ENCODE data around the gene NEDD4L. TPM values are rescaled to one million over a fixed set of nuclear protein-coding genes. Genes with fewer than 3 reads are reported as not detected.

The NEDD4L gene
- total and polyA plus RNA-seq, 2 experiments from 2014 or later, result 36.2 to 72.3 TPM

DNA sequence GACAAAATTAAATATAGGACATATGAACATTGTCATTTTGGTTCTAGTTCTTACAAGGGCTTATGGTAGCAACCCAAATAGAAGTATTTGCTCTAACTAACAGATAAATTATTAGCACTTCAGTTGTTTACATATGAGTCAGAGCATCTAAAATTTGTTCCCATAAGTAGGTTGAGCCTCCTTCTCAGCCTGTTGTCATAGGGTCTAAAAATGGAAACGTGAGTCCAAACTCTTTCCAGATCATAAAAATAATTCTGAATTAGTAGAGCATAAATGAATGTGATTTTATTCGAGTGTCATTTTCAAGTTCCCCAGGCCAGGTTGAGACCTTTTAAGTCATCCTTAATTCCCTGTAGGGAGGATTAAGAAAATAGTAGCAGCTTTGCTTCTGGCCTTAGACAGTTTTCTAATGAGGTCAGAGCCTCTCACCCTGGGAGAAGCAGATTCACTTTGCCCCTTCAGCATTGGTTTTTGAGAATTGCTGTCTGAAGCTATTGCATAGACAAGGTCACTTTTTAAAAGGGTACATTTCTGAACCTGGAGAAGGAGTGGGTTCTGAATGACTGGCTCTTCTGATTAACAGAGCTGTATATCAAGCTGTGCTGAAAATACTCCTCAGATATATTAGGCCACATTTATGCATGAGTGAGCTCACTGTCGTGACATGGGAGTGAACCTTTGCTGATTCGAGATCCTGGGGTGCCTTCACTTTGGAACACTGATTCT, 164.3 kb downstream of the NEDD4L start:
- H3K36me3 Mint-ChIP-seq (ENCODE audit: low read depth), result no peaks in the 10 kb centered on the region
- no peaks in the 10 kb centered on the region for H3F3A ChIP-seq (replicated peaks; ENCODE audit: low read depth)
- no peak overlapping the region for H2AFZ ChIP-seq
- no peaks in the 10 kb centered on the region; the same call in 1 of the 2 replicates for H4K20me1 ChIP-seq (replicated peaks; ENCODE audit: insufficient read depth)
- H3K4me2 ChIP-seq, result no peak overlapping the region
- H3K27ac ChIP-seq (ENCODE audit: low read depth), result no peak overlapping the region; the same call in 1 of the 2 replicates
- H3K4me1 Mint-ChIP-seq, result peaks cover 39% of the 10 kb centered on the region
- ATAC-seq (no peak), DNase-seq (ENCODE audit: low spot score) (no peak)
- no peaks in the 10 kb centered on the region for H3K9me3 Mint-ChIP-seq
- H3K27me3 Mint-ChIP-seq (ENCODE audit: insufficient read depth, low read depth, poor library complexity), result no peaks in the 10 kb centered on the region
- H3K4me3 ChIP-seq, result no peak overlapping the region
- peaks cover 17% of the 10 kb centered on the region for H3K4me1 ChIP-seq (ENCODE audit: insufficient read depth)
- peaks cover 86% of the 10 kb centered on the region for H3K79me2 ChIP-seq (replicated peaks; ENCODE audit: insufficient read depth)
- H3K36me3 ChIP-seq (ENCODE audit: insufficient read depth), result no peaks in the 10 kb centered on the region
- no peaks in the 10 kb centered on the region for H3K9me2 ChIP-seq (ENCODE audit: insufficient read depth)
- H3K4me3 Mint-ChIP-seq, result no peak overlapping the region
- H3K27ac Mint-ChIP-seq, result no peak overlapping the region
- H3K27me3 ChIP-seq (ENCODE audit: insufficient read depth), result no peaks in the 10 kb centered on the region
- TF ChIP-seq ZNF462 (CRISPR knock-in tag; IDR thresholded peaks at IDR 0.05), result no peak

GRCh38 chr18:58209326-58209725, 165.3 kb downstream of the NEDD4L start:
- Histone ChIP-seq H3K4me1 (ENCODE audit: insufficient read depth) (peaks cover 25% of the 10 kb centered on the region), H3K4me2 (no peak overlapping the region), H3K79me2 (replicated peaks; ENCODE audit: insufficient read depth) (peaks cover 86% of the 10 kb centered on the region), H3K9me2 (ENCODE audit: insufficient read depth) (no peaks in the 10 kb centered on the region), H2AFZ (no peak overlapping the region), H3F3A (replicated peaks; ENCODE audit: low read depth) (no peaks in the 10 kb centered on the region), H3K36me3 (ENCODE audit: insufficient read depth) (no peaks in the 10 kb centered on the region), H4K20me1 (replicated peaks; ENCODE audit: insufficient read depth) (no peaks in the 10 kb centered on the region; the same call in 1 of the 2 replicates), H3K27me3 (ENCODE audit: insufficient read depth) (no peaks in the 10 kb centered on the region), H3K4me3 (no peak overlapping the region), H3K27ac (ENCODE audit: low read depth) (no peak overlapping the region)
- no peak overlapping the region for H3K27ac Mint-ChIP-seq
- no peaks in the 10 kb centered on the region for H3K36me3 Mint-ChIP-seq (ENCODE audit: low read depth)
- ATAC-seq (no peak), DNase-seq (ENCODE audit: low spot score) (no peak)
- no peaks in the 10 kb centered on the region for H3K9me3 Mint-ChIP-seq
- no peak overlapping the region; the same call in 2 of the 3 replicates for H3K4me3 Mint-ChIP-seq
- H3K4me1 Mint-ChIP-seq, result peaks cover 49% of the 10 kb centered on the region
- peaks cover 3% of the 10 kb centered on the region for H3K27me3 Mint-ChIP-seq (ENCODE audit: insufficient read depth, low read depth, poor library complexity)
- no peak for TF ChIP-seq EZH2phosphoT487 (IDR thresholded peaks at IDR 0.05; ENCODE audit: unreplicated experiment)
- TF ChIP-seq, protein P1, sequence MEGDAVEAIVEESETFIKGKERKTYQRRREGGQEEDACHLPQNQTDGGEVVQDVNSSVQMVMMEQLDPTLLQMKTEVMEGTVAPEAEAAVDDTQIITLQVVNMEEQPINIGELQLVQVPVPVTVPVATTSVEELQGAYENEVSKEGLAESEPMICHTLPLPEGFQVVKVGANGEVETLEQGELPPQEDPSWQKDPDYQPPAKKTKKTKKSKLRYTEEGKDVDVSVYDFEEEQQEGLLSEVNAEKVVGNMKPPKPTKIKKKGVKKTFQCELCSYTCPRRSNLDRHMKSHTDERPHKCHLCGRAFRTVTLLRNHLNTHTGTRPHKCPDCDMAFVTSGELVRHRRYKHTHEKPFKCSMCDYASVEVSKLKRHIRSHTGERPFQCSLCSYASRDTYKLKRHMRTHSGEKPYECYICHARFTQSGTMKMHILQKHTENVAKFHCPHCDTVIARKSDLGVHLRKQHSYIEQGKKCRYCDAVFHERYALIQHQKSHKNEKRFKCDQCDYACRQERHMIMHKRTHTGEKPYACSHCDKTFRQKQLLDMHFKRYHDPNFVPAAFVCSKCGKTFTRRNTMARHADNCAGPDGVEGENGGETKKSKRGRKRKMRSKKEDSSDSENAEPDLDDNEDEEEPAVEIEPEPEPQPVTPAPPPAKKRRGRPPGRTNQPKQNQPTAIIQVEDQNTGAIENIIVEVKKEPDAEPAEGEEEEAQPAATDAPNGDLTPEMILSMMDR (conservative IDR thresholded peaks at IDR 0.05; ENCODE audit: low read depth in 2 of 2), result no peak
- TF ChIP-seq, protein P2, sequence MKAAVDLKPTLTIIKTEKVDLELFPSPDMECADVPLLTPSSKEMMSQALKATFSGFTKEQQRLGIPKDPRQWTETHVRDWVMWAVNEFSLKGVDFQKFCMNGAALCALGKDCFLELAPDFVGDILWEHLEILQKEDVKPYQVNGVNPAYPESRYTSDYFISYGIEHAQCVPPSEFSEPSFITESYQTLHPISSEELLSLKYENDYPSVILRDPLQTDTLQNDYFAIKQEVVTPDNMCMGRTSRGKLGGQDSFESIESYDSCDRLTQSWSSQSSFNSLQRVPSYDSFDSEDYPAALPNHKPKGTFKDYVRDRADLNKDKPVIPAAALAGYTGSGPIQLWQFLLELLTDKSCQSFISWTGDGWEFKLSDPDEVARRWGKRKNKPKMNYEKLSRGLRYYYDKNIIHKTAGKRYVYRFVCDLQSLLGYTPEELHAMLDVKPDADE (IDR thresholded peaks at IDR 0.05), result no peak
